IPS-18a (cell line): ENCODE measurements around the gene DUOXA1.

Source experiments
- H3K27ac ChIP-seq: one replicate; pipeline ENCODE4 v1.5.1; 2013; ENCODE audit warnings: low read length
- H3K27me3 ChIP-seq: one replicate; pipeline ENCODE4 v1.6.1; 2013; ENCODE audit warnings: mild to moderate bottlenecking, low read length; ENCODE audit not compliant: control insufficient read depth, insufficient read depth
- H3K36me3 ChIP-seq: one replicate; pipeline ENCODE4 v1.6.1; 2013; ENCODE audit warnings: low read depth, low read length; ENCODE audit not compliant: control insufficient read depth
- H3K4me1 ChIP-seq: one replicate; pipeline ENCODE4 v1.6.1; 2013; ENCODE audit warnings: low read depth, low read length; ENCODE audit not compliant: control insufficient read depth
- H3K4me3 ChIP-seq: one replicate; pipeline ENCODE4 v1.5.1; 2013; ENCODE audit warnings: low read length
- H3K9ac ChIP-seq: one replicate; pipeline ENCODE4 v1.6.1; 2013; ENCODE audit warnings: mild to moderate bottlenecking, low read length, moderate library complexity
- H3K9me3 ChIP-seq: one replicate; pipeline ENCODE4 v1.6.1; 2013; ENCODE audit warnings: low read depth, low read length; ENCODE audit not compliant: control insufficient read depth

The DUOXA1 gene

GRCh38 chr15:45165536-45165935, 35.9 kb upstream of the DUOXA1 start:
- H3K4me3 ChIP-seq, result no peak overlapping the region
- H3K4me1 ChIP-seq, result peaks cover 22% of the 10 kb centered on the region
- no peak overlapping the region for H3K9ac ChIP-seq
- no peak overlapping the region for H3K27ac ChIP-seq
- no peaks in the 10 kb centered on the region for H3K27me3 ChIP-seq
- H3K36me3 ChIP-seq, result no peaks in the 10 kb centered on the region
- no peaks in the 10 kb centered on the region for H3K9me3 ChIP-seq

GRCh38 chr15:45164914-45165313, 35.2 kb upstream of the DUOXA1 start:
- Histone ChIP-seq H3K27me3 (no peaks in the 10 kb centered on the region), H3K36me3 (no peaks in the 10 kb centered on the region), H3K9me3 (no peaks in the 10 kb centered on the region), H3K27ac (no peak overlapping the region), H3K4me3 (no peak overlapping the region), H3K4me1 (peaks cover 17% of the 10 kb centered on the region), H3K9ac (no peak overlapping the region)

- no peak overlapping the region for H3K4me3 ChIP-seq
- H3K27ac ChIP-seq, result no peak overlapping the region
- H3K4me1 ChIP-seq, result peaks cover 11% of the 10 kb centered on the region
- no peaks in the 10 kb centered on the region for H3K36me3 ChIP-seq
- no peaks in the 10 kb centered on the region for H3K9me3 ChIP-seq
- H3K27me3 ChIP-seq, result no peaks in the 10 kb centered on the region
- no peak overlapping the region for H3K9ac ChIP-seq
Measured at GRCh38 chr15:45163508-45163856, 33.8 kb upstream of the DUOXA1 start.

GRCh38 chr15:45162771-45163507, 33.3 kb upstream of the DUOXA1 start:
- Histone ChIP-seq H3K4me1 (peaks cover 13% of the 10 kb centered on the region), H3K27ac (no peak overlapping the region), H3K9ac (no peak overlapping the region), H3K36me3 (no peaks in the 10 kb centered on the region), H3K4me3 (no peak overlapping the region), H3K9me3 (no peaks in the 10 kb centered on the region), H3K27me3 (no peaks in the 10 kb centered on the region)

- peaks cover 17% of the 10 kb centered on the region for H3K4me1 ChIP-seq
- no peak overlapping the region for H3K9ac ChIP-seq
- no peaks in the 10 kb centered on the region for H3K9me3 ChIP-seq
- no peaks in the 10 kb centered on the region for H3K27me3 ChIP-seq
- H3K27ac ChIP-seq, result no peak overlapping the region
- H3K4me3 ChIP-seq, result no peak overlapping the region
- no peaks in the 10 kb centered on the region for H3K36me3 ChIP-seq
Measured at GRCh38 chr15:45161666-45162065, 32.0 kb upstream of the DUOXA1 start.

- H3K27me3 ChIP-seq, result no peaks in the 10 kb centered on the region
- peaks cover 18% of the 10 kb centered on the region for H3K4me1 ChIP-seq
- H3K4me3 ChIP-seq, result no peak overlapping the region
- H3K9ac ChIP-seq, result no peak overlapping the region
- no peaks in the 10 kb centered on the region for H3K36me3 ChIP-seq
- H3K9me3 ChIP-seq, result no peaks in the 10 kb centered on the region
- H3K27ac ChIP-seq, result no peak overlapping the region
Measured at GRCh38 chr15:45157974-45158373, 28.3 kb upstream of the DUOXA1 start.

GRCh38 chr15:45156744-45157455, 27.2 kb upstream of the DUOXA1 start:
- H3K27me3 ChIP-seq, result no peaks in the 10 kb centered on the region
- peaks cover 12% of the 10 kb centered on the region for H3K4me1 ChIP-seq
- H3K36me3 ChIP-seq, result no peaks in the 10 kb centered on the region
- H3K9me3 ChIP-seq, result no peaks in the 10 kb centered on the region
- no peak overlapping the region for H3K27ac ChIP-seq
- no peak overlapping the region for H3K4me3 ChIP-seq
- no peak overlapping the region for H3K9ac ChIP-seq

- peaks cover 12% of the 10 kb centered on the region for H3K4me1 ChIP-seq
- H3K4me3 ChIP-seq, result no peak overlapping the region
- no peaks in the 10 kb centered on the region for H3K9me3 ChIP-seq
- H3K9ac ChIP-seq, result no peak overlapping the region
- no peak overlapping the region for H3K27ac ChIP-seq
- H3K27me3 ChIP-seq, result no peaks in the 10 kb centered on the region
- H3K36me3 ChIP-seq, result no peaks in the 10 kb centered on the region
Measured at GRCh38 chr15:45155739-45156138, 26.1 kb upstream of the DUOXA1 start.

GRCh38 chr15:45151998-45152828, 22.5 kb upstream of the DUOXA1 start:
- Histone ChIP-seq H3K9me3 (no peaks in the 10 kb centered on the region), H3K4me1 (peaks cover 10% of the 10 kb centered on the region), H3K4me3 (no peak overlapping the region), H3K27me3 (no peaks in the 10 kb centered on the region), H3K9ac (no peak overlapping the region), H3K27ac (no peak overlapping the region), H3K36me3 (no peaks in the 10 kb centered on the region)

- H3K4me3 ChIP-seq, result no peak overlapping the region
- H3K27ac ChIP-seq, result no peak overlapping the region
- H3K27me3 ChIP-seq, result peaks cover 3% of the 10 kb centered on the region
- no peaks in the 10 kb centered on the region for H3K36me3 ChIP-seq
- peaks cover 4% of the 10 kb centered on the region for H3K4me1 ChIP-seq
- H3K9ac ChIP-seq, result no peak overlapping the region
- no peaks in the 10 kb centered on the region for H3K9me3 ChIP-seq
Measured at GRCh38 chr15:45150997-45151396, 21.3 kb upstream of the DUOXA1 start.

GRCh38 chr15:45150481-45150880, 20.8 kb upstream of the DUOXA1 start:
- no peaks in the 10 kb centered on the region for H3K9me3 ChIP-seq
- H3K9ac ChIP-seq, result no peak overlapping the region
- no peaks in the 10 kb centered on the region for H3K36me3 ChIP-seq
- peaks cover 4% of the 10 kb centered on the region for H3K4me1 ChIP-seq
- H3K27me3 ChIP-seq, result peaks cover 5% of the 10 kb centered on the region
- H3K27ac ChIP-seq, result no peak overlapping the region
- H3K4me3 ChIP-seq, result no peak overlapping the region
